ENCODE results near the gene TMC1.

DNA sequence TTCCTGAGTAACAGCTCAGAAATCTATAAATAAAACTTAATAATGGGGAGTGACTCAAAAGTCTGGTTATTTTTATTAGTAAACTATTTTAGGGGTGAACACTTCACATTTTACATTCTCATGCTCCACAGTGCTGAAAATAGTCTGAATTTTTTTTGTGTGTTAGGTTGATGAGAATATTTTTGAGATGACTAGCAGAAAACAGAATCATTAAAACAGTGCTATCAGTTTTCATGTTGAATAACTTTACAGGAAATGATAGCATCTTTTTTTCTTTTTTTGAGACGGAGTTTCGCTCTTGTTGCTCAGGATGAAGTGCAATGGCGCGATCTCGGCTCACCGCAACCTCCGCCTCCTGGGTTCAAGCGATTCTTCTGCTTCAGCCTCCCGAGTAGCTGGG, 60.3 kb downstream of the TMC1 start:
- TF ChIP-seq, protein P1, sequence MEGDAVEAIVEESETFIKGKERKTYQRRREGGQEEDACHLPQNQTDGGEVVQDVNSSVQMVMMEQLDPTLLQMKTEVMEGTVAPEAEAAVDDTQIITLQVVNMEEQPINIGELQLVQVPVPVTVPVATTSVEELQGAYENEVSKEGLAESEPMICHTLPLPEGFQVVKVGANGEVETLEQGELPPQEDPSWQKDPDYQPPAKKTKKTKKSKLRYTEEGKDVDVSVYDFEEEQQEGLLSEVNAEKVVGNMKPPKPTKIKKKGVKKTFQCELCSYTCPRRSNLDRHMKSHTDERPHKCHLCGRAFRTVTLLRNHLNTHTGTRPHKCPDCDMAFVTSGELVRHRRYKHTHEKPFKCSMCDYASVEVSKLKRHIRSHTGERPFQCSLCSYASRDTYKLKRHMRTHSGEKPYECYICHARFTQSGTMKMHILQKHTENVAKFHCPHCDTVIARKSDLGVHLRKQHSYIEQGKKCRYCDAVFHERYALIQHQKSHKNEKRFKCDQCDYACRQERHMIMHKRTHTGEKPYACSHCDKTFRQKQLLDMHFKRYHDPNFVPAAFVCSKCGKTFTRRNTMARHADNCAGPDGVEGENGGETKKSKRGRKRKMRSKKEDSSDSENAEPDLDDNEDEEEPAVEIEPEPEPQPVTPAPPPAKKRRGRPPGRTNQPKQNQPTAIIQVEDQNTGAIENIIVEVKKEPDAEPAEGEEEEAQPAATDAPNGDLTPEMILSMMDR (conservative IDR thresholded peaks at IDR 0.05) = no peak
- no peak for TF ChIP-seq ZFX (IDR thresholded peaks at IDR 0.05)
